Measurements from ENCODE around the gene S1PR3.

Gene S1PR3

DNA sequence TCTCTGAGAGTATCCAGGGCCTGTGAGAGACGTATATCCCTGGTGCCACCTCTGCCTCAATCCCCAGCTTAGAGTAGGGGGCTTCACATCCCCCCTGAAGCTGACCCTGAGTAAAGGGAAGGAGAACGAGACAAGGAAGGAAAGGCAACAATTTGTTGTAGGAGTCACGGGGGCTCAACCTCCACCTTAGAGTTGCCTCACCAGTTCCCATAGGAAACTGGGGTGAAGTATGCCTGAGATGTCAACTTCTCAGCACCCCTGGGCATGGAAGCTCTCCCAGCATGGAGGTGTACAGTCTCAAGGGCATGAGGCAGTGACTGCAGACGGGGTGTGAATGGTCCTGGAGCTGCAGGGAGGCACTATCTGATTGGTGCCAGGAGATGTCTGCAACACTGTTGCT lies 53.6 kb downstream of the S1PR3 start:
- TF ChIP-seq, protein P1, sequence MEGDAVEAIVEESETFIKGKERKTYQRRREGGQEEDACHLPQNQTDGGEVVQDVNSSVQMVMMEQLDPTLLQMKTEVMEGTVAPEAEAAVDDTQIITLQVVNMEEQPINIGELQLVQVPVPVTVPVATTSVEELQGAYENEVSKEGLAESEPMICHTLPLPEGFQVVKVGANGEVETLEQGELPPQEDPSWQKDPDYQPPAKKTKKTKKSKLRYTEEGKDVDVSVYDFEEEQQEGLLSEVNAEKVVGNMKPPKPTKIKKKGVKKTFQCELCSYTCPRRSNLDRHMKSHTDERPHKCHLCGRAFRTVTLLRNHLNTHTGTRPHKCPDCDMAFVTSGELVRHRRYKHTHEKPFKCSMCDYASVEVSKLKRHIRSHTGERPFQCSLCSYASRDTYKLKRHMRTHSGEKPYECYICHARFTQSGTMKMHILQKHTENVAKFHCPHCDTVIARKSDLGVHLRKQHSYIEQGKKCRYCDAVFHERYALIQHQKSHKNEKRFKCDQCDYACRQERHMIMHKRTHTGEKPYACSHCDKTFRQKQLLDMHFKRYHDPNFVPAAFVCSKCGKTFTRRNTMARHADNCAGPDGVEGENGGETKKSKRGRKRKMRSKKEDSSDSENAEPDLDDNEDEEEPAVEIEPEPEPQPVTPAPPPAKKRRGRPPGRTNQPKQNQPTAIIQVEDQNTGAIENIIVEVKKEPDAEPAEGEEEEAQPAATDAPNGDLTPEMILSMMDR (IDR thresholded peaks at IDR 0.05; ENCODE audit: insufficient read depth, low read length, poor library complexity, severe bottlenecking), result no peak
- DNase-seq (ENCODE audit: extremely low read depth, insufficient read length), result no peak
- no peaks in the 10 kb centered on the region for H3K27me3 ChIP-seq (replicated peaks; ENCODE audit: control insufficient read depth, insufficient read depth, low read length)
- no peak overlapping the region for H3K4me3 ChIP-seq (replicated peaks; ENCODE audit: low read depth, low read length)
- H3K36me3 ChIP-seq (ENCODE audit: control insufficient read depth, insufficient read depth, low read length), result no peaks in the 10 kb centered on the region

GRCh38 chr9:89046832-89047231 lies 55.6 kb downstream of the S1PR3 start:
- Histone ChIP-seq H3K36me3 (ENCODE audit: control insufficient read depth, insufficient read depth, low read length) (no peaks in the 10 kb centered on the region), H3K4me3 (replicated peaks; ENCODE audit: low read depth, low read length) (no peak overlapping the region), H3K27me3 (replicated peaks; ENCODE audit: control insufficient read depth, insufficient read depth, low read length) (no peaks in the 10 kb centered on the region)
- TF ChIP-seq, protein P1 (IDR thresholded peaks at IDR 0.05; ENCODE audit: insufficient read depth, low read length, poor library complexity, severe bottlenecking), result no peak
- no peak for DNase-seq (ENCODE audit: extremely low read depth, insufficient read length)

- TF ChIP-seq, protein P1 (IDR thresholded peaks at IDR 0.05; ENCODE audit: insufficient read depth, low read length, poor library complexity, severe bottlenecking), result no peak
- no peaks in the 10 kb centered on the region for H3K36me3 ChIP-seq (ENCODE audit: control insufficient read depth, insufficient read depth, low read length)
- no peak for DNase-seq (ENCODE audit: extremely low read depth, insufficient read length)
- H3K27me3 ChIP-seq (replicated peaks; ENCODE audit: control insufficient read depth, insufficient read depth, low read length), result no peaks in the 10 kb centered on the region
- no peak overlapping the region for H3K4me3 ChIP-seq (replicated peaks; ENCODE audit: low read depth, low read length)
Measured at GRCh38 chr9:89047667-89048066, 56.4 kb downstream of the S1PR3 start.

DNA sequence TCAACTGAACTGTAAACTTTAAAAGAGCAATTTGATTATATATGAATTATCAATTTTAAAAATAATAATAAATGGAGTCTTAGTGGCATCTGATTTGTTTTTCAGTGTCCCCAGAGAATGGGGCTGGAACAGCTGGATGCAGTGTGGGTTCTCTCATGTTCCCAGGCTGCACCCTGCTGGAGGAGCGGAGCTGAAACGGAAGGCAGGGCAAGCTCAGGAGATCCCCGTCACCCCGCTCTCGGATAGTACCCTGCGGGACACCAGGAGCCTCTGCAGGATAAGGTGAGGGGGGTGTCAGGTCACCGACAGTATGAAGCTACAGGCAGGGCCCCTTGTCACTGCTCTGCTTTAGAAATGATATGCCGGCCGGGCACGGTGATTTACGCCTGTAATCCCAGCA lies 57.3 kb downstream of the S1PR3 start:
- no peak for DNase-seq (ENCODE audit: extremely low read depth, insufficient read length)
- no peaks in the 10 kb centered on the region for H3K27me3 ChIP-seq (replicated peaks; ENCODE audit: control insufficient read depth, insufficient read depth, low read length)
- TF ChIP-seq, protein P1 (IDR thresholded peaks at IDR 0.05; ENCODE audit: insufficient read depth, low read length, poor library complexity, severe bottlenecking), result no peak
- H3K4me3 ChIP-seq (replicated peaks; ENCODE audit: low read depth, low read length), result no peak overlapping the region
- no peaks in the 10 kb centered on the region for H3K36me3 ChIP-seq (ENCODE audit: control insufficient read depth, insufficient read depth, low read length)

GRCh38 chr9:89049646-89050045 lies 58.4 kb downstream of the S1PR3 start:
- H3K4me3 ChIP-seq (replicated peaks; ENCODE audit: low read depth, low read length), result no peak overlapping the region

More at GRCh38 chr9:89049646-89050045, 58.4 kb downstream of the S1PR3 start:
- Histone ChIP-seq H3K27me3 (replicated peaks; ENCODE audit: control insufficient read depth, insufficient read depth, low read length) (no peaks in the 10 kb centered on the region), H3K36me3 (ENCODE audit: control insufficient read depth, insufficient read depth, low read length) (no peaks in the 10 kb centered on the region)
- no peak for DNase-seq (ENCODE audit: extremely low read depth, insufficient read length)
- TF ChIP-seq, protein P1 (IDR thresholded peaks at IDR 0.05; ENCODE audit: insufficient read depth, low read length, poor library complexity, severe bottlenecking), result no peak
